GM18517 (cell line): ENCODE data around the gene FBXO34.

ENCODE experiments used
- ATAC-seq: cut with Tn5 transposase; IDR thresholded peaks from one replicate; pipeline ENCODE4 v1.9.1; 2021; ENCODE audit warnings: mild to moderate bottlenecking, moderate library complexity; ENCODE audit not compliant: unreplicated experiment

Gene FBXO34

DNA sequence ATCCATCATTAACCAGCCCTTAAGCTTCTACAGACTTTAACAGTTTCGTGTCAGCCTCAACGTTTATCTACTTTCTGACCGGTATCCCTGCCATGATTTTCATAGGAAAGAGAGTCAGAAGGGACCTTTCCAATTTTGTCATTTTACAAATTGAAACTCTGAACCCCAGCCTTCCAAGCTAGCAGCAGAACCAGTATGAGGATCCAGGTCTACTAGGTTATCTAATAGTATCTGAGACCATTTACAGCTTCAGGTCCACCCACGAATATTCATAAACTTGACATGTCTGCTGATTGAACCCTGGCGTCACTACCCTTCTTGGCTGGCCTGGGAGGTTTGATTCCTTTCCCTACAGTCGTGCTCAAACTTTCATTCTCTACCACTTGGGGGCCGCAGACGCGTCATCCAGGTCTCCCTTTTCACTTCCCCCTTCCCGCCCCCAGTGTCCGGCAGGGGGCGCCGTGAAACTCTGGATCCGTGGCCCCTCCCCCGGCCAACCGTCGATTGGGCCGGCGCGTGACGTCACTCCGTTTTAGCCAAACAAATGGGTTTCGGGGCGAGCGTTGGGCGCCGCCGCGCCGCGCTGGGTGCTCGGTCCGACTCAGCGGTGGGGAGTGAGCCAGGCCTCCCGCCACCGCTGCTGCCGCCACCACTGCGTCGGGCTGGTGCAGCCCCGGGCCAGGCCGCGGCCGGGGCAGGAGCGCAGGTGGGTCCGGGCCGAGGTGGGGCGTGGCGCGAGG lies at the start of gene FBXO34:
FBXO34 (plus strand) TSS at position 590 of the 740 bp plus-strand sequence. CDS start 78,970 bp downstream, outside the sequence.
- peak; percentile 89 for ATAC-seq

- no peak for ATAC-seq
Measured at GRCh38 chr14:55221968-55222367, 49.3 kb upstream of the FBXO34 start.

DNA sequence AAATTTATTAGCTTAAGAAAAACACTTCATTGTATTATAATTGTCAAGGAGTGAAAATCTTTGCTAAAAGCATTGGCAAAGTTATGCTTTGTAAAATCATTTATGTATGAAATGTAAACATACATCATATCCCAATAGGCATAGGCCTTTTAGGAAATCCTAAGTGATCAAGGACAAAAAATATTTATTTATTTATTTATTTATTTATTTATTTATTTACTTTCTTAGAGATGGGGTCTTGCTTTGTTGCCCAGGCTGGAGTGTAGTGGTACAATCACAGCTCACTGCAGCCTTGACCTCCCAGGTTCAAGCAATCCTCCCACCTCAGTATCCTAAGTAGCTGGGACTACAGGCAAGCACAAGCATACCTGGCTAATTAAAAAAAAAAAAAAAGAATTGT lies 47.9 kb upstream of the FBXO34 start:
- ATAC-seq: no peak

GRCh38 chr14:55228261-55228660 lies 43.0 kb upstream of the FBXO34 start:
- ATAC-seq: no peak

DNA sequence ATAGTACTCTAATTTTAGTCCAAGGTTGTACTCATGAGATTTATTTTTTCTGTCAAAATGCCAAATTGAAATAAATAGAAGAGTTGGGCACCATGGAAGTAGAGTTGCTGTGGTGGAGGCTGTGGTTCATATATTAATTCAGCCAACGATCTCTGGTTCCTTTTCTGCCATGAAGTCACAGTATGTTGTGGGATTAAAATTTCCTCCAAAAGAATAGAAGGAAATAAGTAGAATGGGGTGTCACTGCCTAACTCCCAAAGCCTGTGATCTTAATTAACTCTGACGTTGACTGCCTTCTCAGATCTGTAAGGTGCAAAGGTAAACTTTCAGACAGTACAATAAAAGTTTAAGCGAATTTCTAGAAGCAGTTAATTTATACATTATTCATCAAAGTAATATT lies 37.6 kb upstream of the FBXO34 start:
- ATAC-seq: no peak

- no peak for ATAC-seq
Measured at GRCh38 chr14:55238019-55238680, 33.1 kb upstream of the FBXO34 start.

- no peak for ATAC-seq
Measured at GRCh38 chr14:55239320-55239719, 31.9 kb upstream of the FBXO34 start.

DNA sequence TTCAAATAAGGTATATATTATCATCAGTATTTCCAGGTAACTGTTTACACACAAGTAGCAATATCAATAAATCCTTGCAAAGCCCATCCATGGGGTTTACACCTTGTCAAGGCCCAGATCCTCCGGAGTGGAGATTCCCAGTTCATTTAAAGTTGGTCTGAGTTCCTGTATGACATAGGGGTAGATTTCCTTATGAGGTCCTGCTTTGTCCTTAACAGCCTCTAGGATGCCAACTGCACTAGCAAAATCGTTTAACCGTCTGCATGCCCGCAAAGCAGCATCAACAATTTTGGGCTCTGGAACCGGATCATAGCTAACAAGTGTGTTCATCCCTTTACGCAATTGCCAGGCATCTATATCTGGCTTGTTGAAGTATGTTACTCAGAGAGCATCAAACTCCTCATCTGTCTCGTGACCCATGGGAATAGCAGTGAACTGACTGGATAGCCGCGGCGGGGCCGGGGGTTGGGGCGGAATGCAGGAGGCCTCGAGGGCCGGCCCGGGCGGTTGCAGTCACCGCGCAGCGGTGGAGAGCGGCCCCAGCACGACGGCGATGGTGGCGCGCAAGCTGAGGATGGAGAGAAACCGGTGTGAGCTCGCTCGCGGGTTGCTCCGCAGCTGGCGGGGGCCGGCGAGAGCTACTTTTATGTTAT lies 30.6 kb upstream of the FBXO34 start:
- ATAC-seq: no peak

GRCh38 chr14:55241673-55242072 lies 29.5 kb upstream of the FBXO34 start:
- ATAC-seq: no peak

GRCh38 chr14:55243386-55243785 lies 27.8 kb upstream of the FBXO34 start:
- ATAC-seq: no peak

- no peak for ATAC-seq
Measured at GRCh38 chr14:55243813-55244212, 27.4 kb upstream of the FBXO34 start.

GRCh38 chr14:55245657-55246268 lies 25.5 kb upstream of the FBXO34 start:
- no peak for ATAC-seq

DNA sequence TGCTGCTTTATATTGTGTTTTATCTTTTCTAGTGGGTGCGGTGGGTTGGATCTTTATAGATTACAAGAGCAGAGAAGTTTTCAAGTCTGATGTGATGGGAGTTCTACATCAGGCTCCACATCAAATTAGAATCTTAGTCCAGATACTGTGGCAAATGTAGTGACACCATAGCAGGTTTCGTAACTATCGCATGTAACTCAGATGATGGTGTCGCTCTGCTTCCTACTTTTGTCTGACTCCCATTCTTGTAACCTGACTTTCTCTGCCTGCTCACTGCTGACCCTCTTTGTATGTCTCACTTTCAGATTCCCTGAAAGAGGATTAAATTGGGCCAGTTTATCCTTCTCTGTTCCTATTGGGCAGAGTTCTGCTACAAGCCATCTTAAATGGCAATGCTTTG lies 22.8 kb upstream of the FBXO34 start:
- ATAC-seq: no peak

GRCh38 chr14:55249423-55249822 lies 21.8 kb upstream of the FBXO34 start:
- ATAC-seq: no peak

- ATAC-seq: no peak
Measured at GRCh38 chr14:55253276-55253675, 17.9 kb upstream of the FBXO34 start.

- ATAC-seq: no peak
Measured at GRCh38 chr14:55254581-55254980, 16.6 kb upstream of the FBXO34 start.

DNA sequence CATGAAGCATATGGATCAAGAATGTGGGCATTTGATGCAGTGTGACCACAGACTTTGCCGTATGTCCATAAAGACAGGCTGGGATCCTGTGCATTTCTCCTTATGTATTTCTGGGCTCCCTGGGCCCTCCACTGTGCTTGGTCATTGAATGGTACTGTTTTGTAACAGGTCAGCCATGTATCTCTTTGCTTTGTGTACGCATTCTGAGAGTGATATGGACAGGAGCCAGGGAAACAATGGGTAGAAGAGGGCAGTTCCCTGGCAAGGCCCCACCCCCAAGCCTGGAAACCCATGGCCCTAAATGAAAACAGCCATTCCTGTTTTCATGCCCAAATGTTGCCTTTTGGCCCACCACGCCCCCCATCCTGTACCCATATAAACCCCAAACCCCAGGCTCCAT lies 15.2 kb upstream of the FBXO34 start:
- ATAC-seq: no peak

DNA sequence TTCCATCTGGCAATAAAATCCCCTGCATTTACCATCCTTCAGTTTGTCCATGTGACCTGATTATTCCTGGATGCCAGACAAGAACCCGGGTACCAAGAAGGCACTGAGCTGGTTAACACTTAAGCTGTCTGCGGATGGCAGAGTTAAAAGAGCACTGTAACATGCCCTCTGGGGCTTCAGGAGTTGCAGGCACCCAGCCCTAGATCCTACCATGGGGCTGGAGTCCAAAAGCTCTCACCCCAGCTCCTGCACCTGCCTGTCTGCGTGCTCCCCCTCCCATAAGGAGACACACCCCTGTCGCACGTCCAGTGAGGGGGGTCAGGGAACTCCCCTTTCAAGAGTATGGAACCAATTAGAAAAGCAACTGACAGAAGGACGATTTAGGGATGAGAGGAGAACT lies 14.6 kb upstream of the FBXO34 start:
- no peak for ATAC-seq

DNA sequence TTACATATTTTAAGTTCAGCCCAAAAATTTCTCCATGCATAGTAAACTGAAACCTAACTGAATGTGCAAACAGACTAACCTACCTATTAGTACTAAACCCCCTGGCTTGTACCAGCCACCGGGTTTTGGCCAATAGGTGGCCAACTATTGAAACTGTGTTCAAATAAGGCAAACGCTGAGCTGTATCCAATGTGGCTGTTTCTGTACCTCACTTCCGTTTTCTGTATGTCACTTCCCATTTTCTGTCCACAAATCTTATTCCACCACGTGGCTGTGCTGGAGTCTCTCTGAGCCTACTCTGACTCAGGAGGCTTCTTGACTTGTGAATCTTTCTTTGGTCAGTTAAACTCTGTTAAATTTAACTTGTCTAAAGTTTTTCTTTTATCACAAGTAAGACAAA lies 6.0 kb upstream of the FBXO34 start:
- ATAC-seq: no peak

DNA sequence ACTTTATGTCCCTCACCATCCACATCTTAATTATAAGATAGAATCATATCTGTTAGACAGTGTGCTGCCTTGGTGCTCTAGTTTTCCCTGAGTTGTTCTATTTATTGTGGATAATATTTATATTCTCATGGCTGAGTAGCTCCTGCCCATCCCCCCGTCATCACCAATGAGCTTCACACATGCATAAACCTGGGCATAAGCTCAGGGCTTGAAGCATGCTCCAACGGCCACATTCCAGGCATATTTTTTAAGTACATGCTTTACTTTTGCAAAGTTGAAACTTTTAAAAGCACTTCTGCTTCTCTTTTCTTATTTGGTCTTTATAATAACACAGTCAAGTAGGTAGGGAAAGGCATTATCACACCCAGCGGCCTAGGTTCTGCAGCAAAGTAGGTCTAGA lies 3.4 kb upstream of the FBXO34 start:
- no peak for ATAC-seq

DNA sequence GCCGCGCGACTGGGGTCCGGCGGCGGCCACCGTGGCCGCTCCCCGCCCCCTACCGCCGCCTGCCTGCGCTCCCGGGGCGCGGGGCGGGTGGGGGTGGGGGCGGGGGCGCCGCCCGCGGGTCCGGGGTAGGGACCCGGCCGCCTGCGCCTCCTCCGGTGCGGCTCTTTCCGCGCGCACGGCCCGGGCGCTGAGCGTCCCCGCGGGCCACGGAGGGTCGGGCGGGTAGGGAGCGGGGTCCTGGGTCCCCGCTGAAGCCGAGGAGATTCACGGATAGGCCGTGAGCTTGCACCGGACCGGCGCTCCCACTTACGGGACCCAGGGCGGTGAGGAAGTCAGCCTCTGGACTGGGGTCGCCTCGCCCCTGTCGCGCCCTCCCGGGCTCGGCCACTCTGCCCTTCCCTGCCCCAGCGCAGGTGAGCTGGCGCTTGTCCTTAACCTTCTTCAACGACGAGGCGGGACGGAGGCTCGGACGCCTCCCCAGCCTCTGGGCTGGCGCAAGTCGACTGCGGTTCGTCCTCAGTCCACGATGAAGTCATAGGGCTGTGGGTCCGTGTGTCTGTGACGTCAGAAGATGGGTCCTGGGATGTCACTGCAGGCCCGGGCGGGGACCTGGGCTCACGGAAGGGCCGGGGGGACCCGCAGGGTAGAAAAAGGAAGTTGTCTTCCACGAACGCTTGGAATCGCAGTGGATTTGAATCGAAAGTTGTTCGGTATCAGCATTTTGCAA lies 514 bp downstream of the FBXO34 start:
- ATAC-seq: peak; percentile 24
